Measurements from ENCODE around the gene PPP2R5D. TPM values are rescaled to one million over a fixed set of nuclear protein-coding genes. Genes with fewer than 3 reads are reported as not detected.
A peak's percentile ranks its signal among the peaks of the same experiment; 100 is the strongest.

The PPP2R5D gene
- polyA plus RNA-seq, 1 experiment = 59.5 TPM

- H3K27ac ChIP-seq (ENCODE audit: low read depth, low read length) = no peak overlapping the region
- no peak for TF ChIP-seq CTCF (IDR thresholded peaks at IDR 0.05; ENCODE audit: low read depth, low read length)
- no peaks in the 10 kb centered on the region for H3K27me3 ChIP-seq (ENCODE audit: control insufficient read depth, insufficient read depth, low read length)
- ChIA-PET POLR2A (no interaction called here), CTCF (interaction anchor here (0.8 kb wide), 1 partner anchor 16 kb away, joined by 3 read pairs; the partner anchor contains the start of gene PEX6)
- no peak for DNase-seq (ENCODE audit: low read depth, low spot score)
- H3K4me3 ChIP-seq (ENCODE audit: low read depth, low read length) = no peak overlapping the region
- no peaks in the 10 kb centered on the region; the same call in 1 of the 2 replicates for H3K9me3 ChIP-seq (ENCODE audit: control insufficient read depth, insufficient read depth, low read length)
Observed at GRCh38 chr6:42963179-42963854, 21.1 kb upstream of the PPP2R5D start.

GRCh38 chr6:42963855-42964605 lies 20.3 kb upstream of the PPP2R5D start:
- peak; percentile 41 for TF ChIP-seq CTCF (IDR thresholded peaks at IDR 0.05; ENCODE audit: low read depth, low read length)
- ChIA-PET CTCF (interaction anchor here (0.6 to 1.2 kb wide), 3 partner anchors 33 to 1337 kb away, joined by 3 read pairs; no protein-coding TSS in a partner anchor), POLR2A (interaction anchor here (0.6 kb wide), 1 partner anchor 103 kb away, joined by 5 read pairs; no protein-coding TSS in a partner anchor)
- no peaks in the 10 kb centered on the region for H3K27me3 ChIP-seq (ENCODE audit: control insufficient read depth, insufficient read depth, low read length)
- H3K27ac ChIP-seq (ENCODE audit: low read depth, low read length) = no peak overlapping the region
- H3K4me3 ChIP-seq (ENCODE audit: low read depth, low read length) = no peak overlapping the region
- H3K9me3 ChIP-seq (ENCODE audit: control insufficient read depth, insufficient read depth, low read length) = no peaks in the 10 kb centered on the region; the same call in 1 of the 2 replicates
- peak; percentile 20 for DNase-seq (ENCODE audit: low read depth, low spot score)

GRCh38 chr6:42966571-42966970 lies 17.8 kb upstream of the PPP2R5D start:
- no peaks in the 10 kb centered on the region; the same call in 1 of the 2 replicates for H3K9me3 ChIP-seq (ENCODE audit: control insufficient read depth, insufficient read depth, low read length)
- H3K27me3 ChIP-seq (ENCODE audit: control insufficient read depth, insufficient read depth, low read length) = no peaks in the 10 kb centered on the region
- no peak overlapping the region for H3K27ac ChIP-seq (ENCODE audit: low read depth, low read length)
- H3K4me3 ChIP-seq (ENCODE audit: low read depth, low read length) = no peak overlapping the region
- CTCF ChIA-PET = no interaction called here
- DNase-seq (ENCODE audit: low read depth, low spot score) = no peak
- no peak for TF ChIP-seq CTCF (IDR thresholded peaks at IDR 0.05; ENCODE audit: low read depth, low read length)
- POLR2A ChIA-PET = interaction anchor here (0.6 to 1.3 kb wide), 2 partner anchors 11 to 12 kb away, joined by 3 to 6 read pairs; partner anchors contain the start of gene PEX6

GRCh38 chr6:42967228-42967627 lies 17.1 kb upstream of the PPP2R5D start:
- no peak for DNase-seq (ENCODE audit: low read depth, low spot score)
- no peak overlapping the region for H3K27ac ChIP-seq (ENCODE audit: low read depth, low read length)
- ChIA-PET POLR2A (interaction anchor here (1.3 to 1.4 kb wide), 2 partner anchors 12 kb away, joined by 3 to 5 read pairs; partner anchors contain the start of gene PEX6), CTCF (no interaction called here)
- TF ChIP-seq CTCF (IDR thresholded peaks at IDR 0.05; ENCODE audit: low read depth, low read length) = no peak
- H3K9me3 ChIP-seq (ENCODE audit: control insufficient read depth, insufficient read depth, low read length) = no peaks in the 10 kb centered on the region; the same call in 1 of the 2 replicates
- no peak overlapping the region for H3K4me3 ChIP-seq (ENCODE audit: low read depth, low read length)
- H3K27me3 ChIP-seq (ENCODE audit: control insufficient read depth, insufficient read depth, low read length) = no peaks in the 10 kb centered on the region

All from AG04450 (cell line).